ENCODE measurements around the gene FGF12.

FGF12 gene

GRCh38 chr3:192336286-192336685 lies 391.1 kb downstream of the FGF12 start:
- H3K79me2 ChIP-seq (ENCODE audit: low read length) = no peaks in the 10 kb centered on the region
- no peak overlapping the region for H3K9ac ChIP-seq (ENCODE audit: low read length)
- H3K36me3 ChIP-seq (replicated peaks; ENCODE audit: low read depth, low read length) = no peaks in the 10 kb centered on the region
- H3K4me2 ChIP-seq (ENCODE audit: low read length) = no peak overlapping the region
- peaks cover 25% of the 10 kb centered on the region for H3K4me1 ChIP-seq (ENCODE audit: low read length)
- H3K9me3 ChIP-seq (ENCODE audit: insufficient read depth, low read length) = no peaks in the 10 kb centered on the region
- H3K27me3 ChIP-seq (ENCODE audit: low read depth, low read length) = no peaks in the 10 kb centered on the region
- H4K20me1 ChIP-seq (ENCODE audit: insufficient read depth, low read length) = no peaks in the 10 kb centered on the region
- H3K27ac ChIP-seq (ENCODE audit: low read length) = no peak overlapping the region
- TF ChIP-seq, protein P1, sequence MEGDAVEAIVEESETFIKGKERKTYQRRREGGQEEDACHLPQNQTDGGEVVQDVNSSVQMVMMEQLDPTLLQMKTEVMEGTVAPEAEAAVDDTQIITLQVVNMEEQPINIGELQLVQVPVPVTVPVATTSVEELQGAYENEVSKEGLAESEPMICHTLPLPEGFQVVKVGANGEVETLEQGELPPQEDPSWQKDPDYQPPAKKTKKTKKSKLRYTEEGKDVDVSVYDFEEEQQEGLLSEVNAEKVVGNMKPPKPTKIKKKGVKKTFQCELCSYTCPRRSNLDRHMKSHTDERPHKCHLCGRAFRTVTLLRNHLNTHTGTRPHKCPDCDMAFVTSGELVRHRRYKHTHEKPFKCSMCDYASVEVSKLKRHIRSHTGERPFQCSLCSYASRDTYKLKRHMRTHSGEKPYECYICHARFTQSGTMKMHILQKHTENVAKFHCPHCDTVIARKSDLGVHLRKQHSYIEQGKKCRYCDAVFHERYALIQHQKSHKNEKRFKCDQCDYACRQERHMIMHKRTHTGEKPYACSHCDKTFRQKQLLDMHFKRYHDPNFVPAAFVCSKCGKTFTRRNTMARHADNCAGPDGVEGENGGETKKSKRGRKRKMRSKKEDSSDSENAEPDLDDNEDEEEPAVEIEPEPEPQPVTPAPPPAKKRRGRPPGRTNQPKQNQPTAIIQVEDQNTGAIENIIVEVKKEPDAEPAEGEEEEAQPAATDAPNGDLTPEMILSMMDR (IDR thresholded peaks at IDR 0.05; ENCODE audit: low read depth, low read length) = peak; percentile 54
- TF ChIP-seq EZH2phosphoT487 (IDR thresholded peaks at IDR 0.05; ENCODE audit: low read depth) = no peak
- H2AFZ ChIP-seq (ENCODE audit: low read depth, low read length) = no peak overlapping the region
- no peak overlapping the region for H3K4me3 ChIP-seq (ENCODE audit: low read length)

DNA sequence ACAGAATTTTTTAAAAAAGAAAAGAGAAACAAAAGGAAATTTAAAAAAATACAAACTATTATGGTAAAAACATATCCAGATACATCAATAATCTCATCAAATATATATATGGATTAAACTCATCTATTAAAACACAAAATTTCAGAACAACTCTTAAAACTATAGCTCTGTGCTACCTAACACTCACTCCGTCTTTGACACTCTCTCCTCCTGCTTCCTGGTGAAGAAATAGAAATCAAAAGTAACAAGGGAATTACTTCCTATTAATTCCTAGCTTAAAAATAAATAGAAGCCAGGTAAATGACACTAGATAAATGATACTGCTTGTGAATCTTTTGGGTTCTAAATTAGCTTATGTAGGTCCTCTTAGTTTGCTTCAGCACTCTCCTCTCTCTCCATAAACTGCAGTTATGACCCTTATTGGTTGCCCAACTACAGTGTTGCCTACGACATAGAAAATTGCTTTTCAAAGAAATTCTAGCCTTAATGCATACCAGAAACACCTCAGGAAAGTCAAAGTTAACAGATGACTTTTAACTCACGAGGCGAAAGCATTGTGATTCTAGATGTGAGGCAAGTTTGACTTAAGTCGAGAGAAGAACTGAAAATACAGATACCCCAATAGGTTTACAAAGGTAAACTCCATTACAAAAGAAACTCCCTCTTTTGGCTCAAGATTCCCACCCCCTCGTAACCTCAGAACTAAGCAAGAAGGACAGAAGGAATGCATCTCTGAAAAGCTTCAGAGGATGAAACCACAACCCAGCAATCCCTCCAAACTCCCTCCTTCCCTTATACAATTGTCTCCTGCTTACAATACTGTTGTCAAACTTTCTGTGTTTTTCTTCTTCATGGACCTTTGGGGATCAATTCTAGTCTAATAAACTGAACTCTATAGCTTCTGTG lies 394.7 kb downstream of the FGF12 start:
- peak overlapping the region; percentile 69 for H3K27ac ChIP-seq (ENCODE audit: low read length)
- H3K9ac ChIP-seq (ENCODE audit: low read length) = peak overlapping the region; percentile 26
- H3K27me3 ChIP-seq (ENCODE audit: low read depth, low read length) = no peaks in the 10 kb centered on the region
- H3K4me2 ChIP-seq (ENCODE audit: low read length) = peak overlapping the region; percentile 69
- H3K4me3 ChIP-seq (ENCODE audit: low read length) = peak overlapping the region; percentile 52
- H4K20me1 ChIP-seq (ENCODE audit: insufficient read depth, low read length) = no peaks in the 10 kb centered on the region
- H3K9me3 ChIP-seq (ENCODE audit: insufficient read depth, low read length) = no peaks in the 10 kb centered on the region
- H3K79me2 ChIP-seq (ENCODE audit: low read length) = no peaks in the 10 kb centered on the region
- peak overlapping the region; percentile 12 for H2AFZ ChIP-seq (ENCODE audit: low read depth, low read length)
- TF ChIP-seq, protein P1 (IDR thresholded peaks at IDR 0.05; ENCODE audit: low read depth, low read length) = no peak
- no peak for TF ChIP-seq EZH2phosphoT487 (IDR thresholded peaks at IDR 0.05; ENCODE audit: low read depth)
- no peaks in the 10 kb centered on the region for H3K36me3 ChIP-seq (replicated peaks; ENCODE audit: low read depth, low read length)
- H3K4me1 ChIP-seq (ENCODE audit: low read length) = peaks cover 22% of the 10 kb centered on the region

GRCh38 chr3:192331749-192332385 lies 395.5 kb downstream of the FGF12 start:
- peak overlapping the region; percentile 69 for H3K4me2 ChIP-seq (ENCODE audit: low read length)
- no peaks in the 10 kb centered on the region for H4K20me1 ChIP-seq (ENCODE audit: insufficient read depth, low read length)
- no peaks in the 10 kb centered on the region for H3K9me3 ChIP-seq (ENCODE audit: insufficient read depth, low read length)
- TF ChIP-seq, protein P1 (IDR thresholded peaks at IDR 0.05; ENCODE audit: low read depth, low read length) = no peak
- no peaks in the 10 kb centered on the region for H3K36me3 ChIP-seq (replicated peaks; ENCODE audit: low read depth, low read length)
- no peaks in the 10 kb centered on the region for H3K79me2 ChIP-seq (ENCODE audit: low read length)
- peak overlapping the region; percentile 69 for H3K27ac ChIP-seq (ENCODE audit: low read length)
- no peaks in the 10 kb centered on the region for H3K27me3 ChIP-seq (ENCODE audit: low read depth, low read length)
- H3K4me1 ChIP-seq (ENCODE audit: low read length) = peaks cover 22% of the 10 kb centered on the region
- peak overlapping the region; percentile 26 for H3K9ac ChIP-seq (ENCODE audit: low read length)
- peak overlapping the region; percentile 12; the same call in 1 of the 2 replicates for H2AFZ ChIP-seq (ENCODE audit: low read depth, low read length)
- H3K4me3 ChIP-seq (ENCODE audit: low read length) = peak overlapping the region; percentile 52

- TF ChIP-seq, protein P1 (IDR thresholded peaks at IDR 0.05; ENCODE audit: low read depth, low read length) = no peak
- TF ChIP-seq EZH2phosphoT487 (IDR thresholded peaks at IDR 0.05; ENCODE audit: low read depth) = no peak
Measured at GRCh38 chr3:192326656-192327055, 400.7 kb downstream of the FGF12 start.

More at GRCh38 chr3:192326656-192327055, 400.7 kb downstream of the FGF12 start:
- H3K27ac ChIP-seq (ENCODE audit: low read length) = no peak overlapping the region
- H3K4me1 ChIP-seq (ENCODE audit: low read length) = peaks cover 11% of the 10 kb centered on the region
- no peak overlapping the region for H3K4me2 ChIP-seq (ENCODE audit: low read length)
- no peak overlapping the region for H3K4me3 ChIP-seq (ENCODE audit: low read length)
- H3K9ac ChIP-seq (ENCODE audit: low read length) = no peak overlapping the region
- no peak overlapping the region for H2AFZ ChIP-seq (ENCODE audit: low read depth, low read length)
- H3K9me3 ChIP-seq (ENCODE audit: insufficient read depth, low read length) = no peaks in the 10 kb centered on the region
- no peaks in the 10 kb centered on the region for H4K20me1 ChIP-seq (ENCODE audit: insufficient read depth, low read length)
- no peaks in the 10 kb centered on the region for H3K79me2 ChIP-seq (ENCODE audit: low read length)
- H3K27me3 ChIP-seq (ENCODE audit: low read depth, low read length) = no peaks in the 10 kb centered on the region
- no peaks in the 10 kb centered on the region for H3K36me3 ChIP-seq (replicated peaks; ENCODE audit: low read depth, low read length)

Data from OCI-LY3 (cell line).